ENCODE measurements around the gene RPA3. TPM values are rescaled to one million over a fixed set of nuclear protein-coding genes. Genes with fewer than 3 reads are reported as not detected.

Gene RPA3
- 111 and 115 TPM in 2 replicates for total RNA-seq

DNA sequence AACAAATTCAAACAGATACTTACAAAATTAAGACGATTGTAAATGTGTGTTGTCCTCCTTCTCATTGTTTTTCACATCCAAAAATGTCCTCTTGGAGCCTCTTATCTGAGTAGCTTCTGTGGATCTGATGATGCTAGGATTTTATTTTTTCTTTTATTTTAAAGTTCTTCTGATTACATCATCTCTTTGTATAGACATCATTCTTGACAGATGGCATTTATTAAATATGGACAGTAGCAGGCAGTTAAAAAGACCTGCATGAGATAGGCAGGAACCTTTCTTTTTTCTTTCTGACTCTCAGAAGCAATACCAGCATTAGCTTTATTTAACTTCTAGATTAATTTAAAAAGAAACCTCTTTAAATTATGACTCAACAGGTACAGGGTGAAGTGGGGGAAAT is at the start of gene RPA3:
RPA3 (minus strand) TSS at position 116 of the 400 bp plus-strand sequence. CDS start 78,189 bp downstream, outside the sequence.
- H3K36me3 Mint-ChIP-seq (ENCODE audit: low read depth), result peaks cover 11% of the 10 kb centered on the region
- intact Hi-C loops (cut with micrococcal nuclease), result loop anchor here (2.0 to 5.0 kb wide), 4 partner anchors 34 to 249 kb away; partner anchors contain the start of gene GLCCI1
- no peak for DNase-seq (ENCODE audit: low spot score)
- peak within 1 kb of the TSS; percentile 47 for H3K27ac Mint-ChIP-seq
- H3K4me3 Mint-ChIP-seq (ENCODE audit: low read depth), result no peak within 1 kb of the TSS
- H3K27me3 Mint-ChIP-seq (ENCODE audit: low read depth), result no peaks in the 10 kb centered on the region
- peaks cover 24% of the 10 kb centered on the region for H3K4me1 Mint-ChIP-seq (ENCODE audit: low read depth)
- no peaks in the 10 kb centered on the region for H3K9me3 Mint-ChIP-seq

- Mint-ChIP-seq H3K9me3 (no peaks in the 10 kb centered on the region), H3K36me3 (ENCODE audit: low read depth) (no peaks in the 10 kb centered on the region), H3K27me3 (ENCODE audit: low read depth) (no peaks in the 10 kb centered on the region), H3K27ac (no peak overlapping the region), H3K4me3 (ENCODE audit: low read depth) (no peak overlapping the region), H3K4me1 (ENCODE audit: low read depth) (peaks cover 31% of the 10 kb centered on the region)
- intact Hi-C loops (cut with micrococcal nuclease), result no loop called here
- DNase-seq (ENCODE audit: low spot score), result no peak
These were observed 48.3 kb upstream of the RPA3 start for GRCh38 chr7:7766671-7767070.

DNA sequence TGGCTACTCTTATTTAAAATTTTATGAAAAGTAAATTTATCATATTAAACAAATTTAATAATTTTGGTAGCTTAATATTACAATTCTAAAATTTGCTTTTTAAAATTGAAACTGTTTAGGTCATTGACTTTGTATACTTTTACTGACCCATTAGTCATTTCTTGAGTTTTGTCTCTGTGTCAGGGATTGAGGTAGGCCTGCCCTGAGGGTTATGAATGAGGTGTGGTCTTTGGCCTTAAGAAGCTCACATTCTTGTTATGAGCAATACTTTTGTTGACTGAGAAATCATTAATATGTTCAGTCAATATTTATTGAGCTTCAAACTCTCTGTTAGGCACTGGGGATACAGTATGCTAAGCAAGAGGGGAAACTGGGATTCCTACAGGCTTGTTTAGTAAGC is 47.0 kb upstream of the RPA3 start:
- H3K9me3 Mint-ChIP-seq, result no peaks in the 10 kb centered on the region
- H3K36me3 Mint-ChIP-seq (ENCODE audit: low read depth), result no peaks in the 10 kb centered on the region
- H3K4me1 Mint-ChIP-seq (ENCODE audit: low read depth), result peaks cover 37% of the 10 kb centered on the region
- no peaks in the 10 kb centered on the region for H3K27me3 Mint-ChIP-seq (ENCODE audit: low read depth)
- no peak for DNase-seq (ENCODE audit: low spot score)
- intact Hi-C loops (cut with micrococcal nuclease), result no loop called here
- no peak overlapping the region for H3K4me3 Mint-ChIP-seq (ENCODE audit: low read depth)
- H3K27ac Mint-ChIP-seq, result no peak overlapping the region

- no peaks in the 10 kb centered on the region for H3K27me3 Mint-ChIP-seq (ENCODE audit: low read depth)
- H3K4me3 Mint-ChIP-seq (ENCODE audit: low read depth), result no peak overlapping the region
- H3K9me3 Mint-ChIP-seq, result no peaks in the 10 kb centered on the region
- peak overlapping the region; percentile 4 for H3K27ac Mint-ChIP-seq
- no peak for DNase-seq (ENCODE audit: low spot score)
- intact Hi-C loops (cut with micrococcal nuclease), result loop anchor here (5.0 kb wide), 4 partner anchors 197 to 533 kb away; partner anchors contain the start of gene MIOS
- H3K4me1 Mint-ChIP-seq (ENCODE audit: low read depth), result peaks cover 38% of the 10 kb centered on the region
- H3K36me3 Mint-ChIP-seq (ENCODE audit: low read depth), result no peaks in the 10 kb centered on the region
These were observed 46.4 kb upstream of the RPA3 start for GRCh38 chr7:7764520-7765396.

- Mint-ChIP-seq H3K27me3 (ENCODE audit: low read depth) (no peaks in the 10 kb centered on the region), H3K9me3 (no peaks in the 10 kb centered on the region), H3K27ac (peak overlapping the region; percentile 83), H3K4me3 (ENCODE audit: low read depth) (peak overlapping the region; percentile 86), H3K36me3 (ENCODE audit: low read depth) (no peaks in the 10 kb centered on the region), H3K4me1 (ENCODE audit: low read depth) (peaks cover 38% of the 10 kb centered on the region)
- DNase-seq (ENCODE audit: low spot score), result peak; percentile 19
- intact Hi-C loops (cut with micrococcal nuclease), result loop anchor here (1.0 to 5.0 kb wide), 9 partner anchors 43 to 535 kb away; partner anchors contain the start of genes GLCCI1, MIOS, RPA3 and UMAD1
These were observed 43.8 kb upstream of the RPA3 start for GRCh38 chr7:7761974-7762779.

DNA sequence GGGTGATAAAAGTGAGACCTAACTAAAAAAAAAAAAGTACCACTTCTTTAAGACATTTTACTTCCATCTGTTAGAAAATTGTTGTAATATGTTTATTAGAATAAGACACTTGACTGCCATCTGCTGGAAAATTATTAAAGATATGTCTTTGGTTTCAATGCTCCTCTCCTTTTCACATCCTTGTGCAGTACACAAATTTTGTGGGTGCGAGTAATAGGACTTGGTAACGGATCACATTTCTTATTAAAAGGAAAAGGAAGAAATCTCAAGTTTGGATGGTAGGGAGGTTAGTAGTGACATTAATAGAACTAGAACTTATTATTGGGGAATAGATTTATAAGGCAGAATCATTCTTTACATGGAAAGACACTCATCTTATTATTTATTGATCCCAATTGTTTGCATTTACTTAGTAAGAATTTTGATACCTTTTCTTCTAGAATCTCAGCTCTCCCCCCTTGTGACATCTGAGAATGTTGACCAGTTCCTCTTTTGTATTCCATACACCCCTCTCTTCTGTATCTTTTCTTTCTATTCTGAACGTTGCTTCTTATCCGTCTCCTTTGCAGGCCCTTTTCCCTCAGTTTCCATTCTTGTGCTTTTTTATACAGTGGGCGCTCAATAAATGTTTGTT is 43.0 kb upstream of the RPA3 start:
- DNase-seq (ENCODE audit: low spot score), result no peak
- intact Hi-C loops (cut with micrococcal nuclease), result loop anchor here (1.0 to 5.0 kb wide), 6 partner anchors 80 to 536 kb away; partner anchors contain the start of gene MIOS
- H3K4me1 Mint-ChIP-seq (ENCODE audit: low read depth), result peaks cover 38% of the 10 kb centered on the region
- H3K4me3 Mint-ChIP-seq (ENCODE audit: low read depth), result peak overlapping the region; percentile 86
- H3K9me3 Mint-ChIP-seq, result no peaks in the 10 kb centered on the region
- H3K27ac Mint-ChIP-seq, result peak overlapping the region; percentile 83
- no peaks in the 10 kb centered on the region for H3K27me3 Mint-ChIP-seq (ENCODE audit: low read depth)
- no peaks in the 10 kb centered on the region for H3K36me3 Mint-ChIP-seq (ENCODE audit: low read depth)

GRCh38 chr7:7757576-7757975 is 39.2 kb upstream of the RPA3 start:
- H3K9me3 Mint-ChIP-seq, result no peaks in the 10 kb centered on the region
- no peak overlapping the region for H3K4me3 Mint-ChIP-seq (ENCODE audit: low read depth)
- peaks cover 17% of the 10 kb centered on the region for H3K4me1 Mint-ChIP-seq (ENCODE audit: low read depth)
- DNase-seq (ENCODE audit: low spot score), result no peak
- intact Hi-C loops (cut with micrococcal nuclease), result no loop called here
- no peaks in the 10 kb centered on the region for H3K27me3 Mint-ChIP-seq (ENCODE audit: low read depth)
- no peak overlapping the region for H3K27ac Mint-ChIP-seq
- no peaks in the 10 kb centered on the region for H3K36me3 Mint-ChIP-seq (ENCODE audit: low read depth)

- H3K4me1 Mint-ChIP-seq (ENCODE audit: low read depth), result peaks cover 8% of the 10 kb centered on the region
- intact Hi-C loops (cut with micrococcal nuclease), result no loop called here
- no peaks in the 10 kb centered on the region for H3K9me3 Mint-ChIP-seq
These were observed 38.2 kb upstream of the RPA3 start for GRCh38 chr7:7756577-7756976.

DNA sequence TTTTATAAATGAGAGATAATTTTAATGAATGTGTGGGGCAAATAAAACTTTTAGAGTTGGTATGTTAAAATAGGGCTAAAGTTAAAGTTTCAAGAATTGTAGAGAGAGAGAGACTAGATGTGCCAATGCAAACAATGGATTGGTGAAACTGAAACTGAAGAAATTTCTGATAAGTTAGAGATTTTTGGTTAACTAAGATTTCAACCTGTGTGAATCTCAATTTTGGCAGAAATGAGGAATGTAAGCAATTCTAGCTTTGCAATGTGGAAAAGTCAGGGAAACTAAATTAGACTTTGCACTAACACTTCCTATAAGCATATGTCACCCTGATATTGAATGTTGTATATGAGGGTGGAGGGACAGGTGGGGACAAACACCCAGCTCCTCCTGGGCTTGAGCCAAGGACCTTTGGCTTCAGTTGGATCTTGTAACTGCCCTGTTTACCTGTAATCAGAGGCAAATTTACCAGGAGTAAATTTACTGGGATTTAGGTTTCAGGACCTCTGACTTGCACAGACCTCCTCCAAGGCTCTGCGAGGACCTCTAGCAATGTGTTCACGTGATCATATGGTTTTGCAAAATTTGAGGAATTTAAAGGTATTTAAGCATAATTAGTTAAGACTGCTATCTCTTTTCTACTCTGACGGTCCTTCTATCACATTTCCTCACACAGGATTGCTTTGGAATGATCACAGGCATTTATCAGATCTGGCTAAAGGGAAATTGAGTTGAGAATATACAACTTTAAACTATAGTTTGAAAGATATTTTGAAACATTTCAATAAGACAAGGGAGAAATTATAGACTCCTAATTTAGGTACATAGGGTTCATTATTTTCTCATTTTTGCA is 33.1 kb upstream of the RPA3 start:
- intact Hi-C loops (cut with micrococcal nuclease), result no loop called here
- DNase-seq (ENCODE audit: low spot score), result no peak
- peaks cover 5% of the 10 kb centered on the region for H3K4me1 Mint-ChIP-seq (ENCODE audit: low read depth)
- no peaks in the 10 kb centered on the region for H3K27me3 Mint-ChIP-seq (ENCODE audit: low read depth)
- H3K4me3 Mint-ChIP-seq (ENCODE audit: low read depth), result no peak overlapping the region
- no peaks in the 10 kb centered on the region for H3K36me3 Mint-ChIP-seq (ENCODE audit: low read depth)
- no peaks in the 10 kb centered on the region for H3K9me3 Mint-ChIP-seq
- H3K27ac Mint-ChIP-seq, result no peak overlapping the region

More at GRCh38 chr7:7756577-7756976, 38.2 kb upstream of the RPA3 start:
- no peaks in the 10 kb centered on the region for H3K36me3 Mint-ChIP-seq (ENCODE audit: low read depth)
- DNase-seq (ENCODE audit: low spot score), result no peak
- H3K27ac Mint-ChIP-seq, result no peak overlapping the region
- no peak overlapping the region for H3K4me3 Mint-ChIP-seq (ENCODE audit: low read depth)
- no peaks in the 10 kb centered on the region for H3K27me3 Mint-ChIP-seq (ENCODE audit: low read depth)

GRCh38 chr7:7750571-7751242 is 32.3 kb upstream of the RPA3 start:
- no peaks in the 10 kb centered on the region for H3K36me3 Mint-ChIP-seq (ENCODE audit: low read depth)
- H3K27ac Mint-ChIP-seq, result no peak overlapping the region
- H3K27me3 Mint-ChIP-seq (ENCODE audit: low read depth), result no peaks in the 10 kb centered on the region
- H3K9me3 Mint-ChIP-seq, result no peaks in the 10 kb centered on the region
- DNase-seq (ENCODE audit: low spot score), result no peak
- no peak overlapping the region for H3K4me3 Mint-ChIP-seq (ENCODE audit: low read depth)
- peaks cover 5% of the 10 kb centered on the region for H3K4me1 Mint-ChIP-seq (ENCODE audit: low read depth)
- intact Hi-C loops (cut with micrococcal nuclease), result no loop called here

DNA sequence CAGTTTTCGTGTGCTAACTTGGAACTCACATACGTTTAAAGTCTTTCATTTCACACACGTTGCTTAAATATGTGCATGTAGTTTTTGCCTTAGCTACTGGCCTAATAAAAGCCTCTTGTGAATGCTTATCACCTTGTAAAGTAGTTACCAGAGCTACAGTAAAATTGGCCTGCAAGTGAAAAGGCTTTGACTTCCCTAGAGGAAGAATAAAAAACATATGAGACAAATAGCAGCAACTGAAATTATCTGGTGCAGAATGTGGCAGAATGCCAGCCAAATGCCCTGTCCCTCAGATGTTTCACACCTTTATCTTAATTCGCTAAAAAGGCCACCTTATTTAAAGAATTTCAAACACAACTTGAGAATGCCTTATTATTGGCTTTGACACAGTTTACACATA is 28.1 kb upstream of the RPA3 start:
- H3K4me3 Mint-ChIP-seq (ENCODE audit: low read depth), result no peak overlapping the region
- intact Hi-C loops (cut with micrococcal nuclease), result no loop called here
- H3K27ac Mint-ChIP-seq, result no peak overlapping the region
- H3K27me3 Mint-ChIP-seq (ENCODE audit: low read depth), result no peaks in the 10 kb centered on the region
- peaks cover 5% of the 10 kb centered on the region for H3K4me1 Mint-ChIP-seq (ENCODE audit: low read depth)
- H3K9me3 Mint-ChIP-seq, result no peaks in the 10 kb centered on the region
- DNase-seq (ENCODE audit: low spot score), result no peak
- no peaks in the 10 kb centered on the region for H3K36me3 Mint-ChIP-seq (ENCODE audit: low read depth)

Measured in activated T-helper 2 cell treated with anti-CD3 and anti-CD28 coated beads, Interferon-gamma antibody, Interleukin-2, Interleukin-4, amounts not matched to agents 10 μg/mL and 5 μg/mL and 100 μg/mL, durations not matched to agents 14 hours and 24 hours and 36 hours (primary cell).